K562 (cell line): ENCODE data around the gene U2SURP. TPM values are rescaled to one million over a fixed set of nuclear protein-coding genes. Genes with fewer than 3 reads are reported as not detected.

ENCODE experiments used
- ATAC-seq: fragments of 200-7000 bp; cut with Tn5 transposase; 3 replicates; pipeline ENCODE4 v1.9.1; 2020; ENCODE audit warnings: moderate library complexity
- BruUV-seq: library from RNA; stranded (reverse); fragments of 400-500 nt; replicated peaks from 2 replicates; lab custom pipeline; 2021; lab: Mats Ljungman, UMichigan
- CTCF ChIA-PET: fragments of 300-600 bp; formaldehyde crosslinking; extraction: SDS; loops from one replicate; lab custom pipeline; 2021; ENCODE audit warnings: low intra/inter-chr PET ratio; lab: Yijun Ruan, JAX
- POLR2A ChIA-PET: fragments of 300-600, 350-650 bp; sonication (Branson Sonifier 250); formaldehyde crosslinking; extraction: SDS; loops from one replicate; lab custom pipeline; 2021; ENCODE audit warnings: antibody characterized with exemption, inconsistent platforms; lab: Yijun Ruan, JAX
- DNase-seq, 4 experiments: peaks; one replicate each; pipeline versions ENCODE4 v3.0.0 to v3.0.0-alpha.2; 2011 to 2018; ENCODE audit warnings: low spot score in 3 of 4, mixed read lengths in 3 of 4; ENCODE audit errors: extremely low read depth in 1 of 4
- FAIRE-seq: peaks from 2 replicates; lab custom pipeline; 2011; peaks lifted over from hg19 to GRCh38; lab: Jason Lieb, UNC
- H2AFZ ChIP-seq: 2 replicates; pipeline ENCODE4 v1.6.0; 2011; ENCODE audit warnings: low read depth, low read length, control low read depth, inconsistent platforms
- H3K27ac ChIP-seq: fragments of 200-600 bp; 3 replicates; pipeline ENCODE4 v1.8.0; 2011; ENCODE audit warnings: low read depth, mild to moderate bottlenecking, control low read depth, inconsistent platforms, low read length, moderate library complexity, mixed read lengths; ENCODE audit errors: extremely low read depth
- H3K27me3 ChIP-seq, 2 experiments: fragments of 300-600 bp in 1 of 2; 2 replicates in 1 of 2; 3 replicates in 1 of 2; pipeline versions ENCODE4 v1.6.0 to v1.8.0; 2011; ENCODE audit warnings: inconsistent platforms in 2 of 2, low read length in 2 of 2, mild to moderate bottlenecking in 1 of 2, mixed read lengths in 1 of 2, moderate library complexity in 1 of 2; ENCODE audit not compliant: control insufficient read depth in 2 of 2, insufficient read depth in 2 of 2
- H3K36me3 ChIP-seq: fragments of 300-600 bp; 3 replicates; pipeline ENCODE4 v1.8.0; 2011; ENCODE audit warnings: mild to moderate bottlenecking, low read length, inconsistent platforms; ENCODE audit not compliant: control insufficient read depth, insufficient read depth
- H3K4me1 ChIP-seq, 2 experiments: fragments of 200-600 bp in 1 of 2; replicated peaks in 1 of 2; 2 replicates in 1 of 2; 3 replicates in 1 of 2; pipeline versions ENCODE4 v1.5.1 to v1.8.0; 2011; ENCODE audit warnings: inconsistent platforms in 2 of 2, low read length in 2 of 2, mild to moderate bottlenecking in 1 of 2, mixed read lengths in 1 of 2, moderate library complexity in 1 of 2; ENCODE audit not compliant: control insufficient read depth in 2 of 2, insufficient read depth in 2 of 2
- H3K4me2 ChIP-seq: 2 replicates; pipeline ENCODE4 v1.6.1; 2011; ENCODE audit warnings: low read length, control low read depth, inconsistent platforms, mixed read lengths; ENCODE audit not compliant: insufficient read depth
- H3K4me3 ChIP-seq: fragments of 200-600 bp; sonication (generic), shearing (Covaris generic); 2 replicates; pipeline ENCODE4 v1.5.1; 2016; ENCODE audit warnings: control low read depth, inconsistent platforms
- H3K79me2 ChIP-seq: fragments of 200-600 bp; 3 replicates; pipeline ENCODE4 v1.8.0; 2011; ENCODE audit warnings: low read length, inconsistent platforms; ENCODE audit not compliant: control insufficient read depth, insufficient read depth
- H3K9ac ChIP-seq, 2 experiments: 2 replicates each; pipeline versions ENCODE4 v1.6.0 to v1.6.1; 2011; ENCODE audit warnings: low read depth in 2 of 2, low read length in 2 of 2, control low read depth in 1 of 2, inconsistent platforms in 1 of 2, mild to moderate bottlenecking in 1 of 2, mixed read lengths in 1 of 2; ENCODE audit not compliant: insufficient read depth in 1 of 2
- H3K9me1 ChIP-seq: one replicate; pipeline ENCODE4 v1.6.0; 2011; ENCODE audit warnings: inconsistent platforms, mild to moderate bottlenecking, low read length, moderate library complexity; ENCODE audit not compliant: control insufficient read depth, insufficient read depth
- H3K9me3 ChIP-seq: replicated peaks from 2 replicates; pipeline ENCODE4 v1.5.1; 2011; ENCODE audit warnings: low read depth, low read length, inconsistent platforms; ENCODE audit not compliant: control insufficient read depth, insufficient read depth
- H4K20me1 ChIP-seq: replicated peaks from 2 replicates; pipeline ENCODE4 v1.6.1; 2011; ENCODE audit warnings: low read length, inconsistent platforms, mixed read lengths; ENCODE audit not compliant: control insufficient read depth, insufficient read depth
- ARHGAP35 ChIP-seq: fragments of 450-650 bp; IDR thresholded peaks from 2 replicates; pipeline ENCODE4 v1.6.1; 2018; ENCODE audit not compliant: partially characterized antibody
- JUND ChIP-seq, 2 experiments: IDR thresholded peaks; 2 replicates in 1 of 2; 3 replicates in 1 of 2; pipeline ENCODE4 v1.6.1; 2011; ENCODE audit warnings: borderline replicate concordance in 2 of 2, low read depth in 2 of 2, low read length in 2 of 2, improper control_type of control experiment in 1 of 2, missing biosample characterization in 1 of 2, missing genetic modification characterization in 1 of 2, missing genetic modification reagents in 1 of 2
- MEF2A ChIP-seq: IDR thresholded peaks from 2 replicates; pipeline ENCODE4 v1.6.1; 2011; ENCODE audit warnings: low read depth, mild to moderate bottlenecking, low read length, moderate library complexity; ENCODE audit not compliant: control insufficient read depth
- NR1H2 ChIP-seq: sonication (generic); formaldehyde crosslinking; IDR thresholded peaks from 2 replicates; pipeline ENCODE4 v1.4.0; 2020; ENCODE audit warnings: mild to moderate bottlenecking, missing genetic modification reagents
- PPARD ChIP-seq: fragments of 250-450 bp; sonication (Bioruptor Pico); IDR thresholded peaks from 2 replicates; pipeline ENCODE4 v1.8.0; 2022; ENCODE audit warnings: inconsistent platforms, mild to moderate bottlenecking, moderate library complexity
- SFPQ ChIP-seq: fragments of 200-400 bp; formaldehyde crosslinking; IDR thresholded peaks from 2 replicates; pipeline ENCODE4 v1.6.1; 2017; ENCODE audit warnings: mild to moderate bottlenecking, low read depth, low read length, moderate library complexity
- SMC3 ChIP-seq: conservative IDR thresholded peaks from 2 replicates; pipeline ENCODE4 v1.6.1; 2011; ENCODE audit warnings: low read depth, low read length, improper control_type of control experiment; ENCODE audit not compliant: insufficient read depth
- THAP12 ChIP-seq: fragments of 250-450 bp; sonication (Bioruptor Pico); IDR thresholded peaks from 2 replicates; pipeline ENCODE4 v1.9.0; 2021; ENCODE audit warnings: mild to moderate bottlenecking, inconsistent platforms
- ZNF24 ChIP-seq: fragments of 450-650 bp; IDR thresholded peaks from 2 replicates; pipeline ENCODE4 v1.6.1; 2016
- ZNF395 ChIP-seq: fragments of 200-800 bp; sonication (Bioruptor generic); IDR thresholded peaks from 2 replicates; pipeline ENCODE4 v1.6.1; 2017; ENCODE audit warnings: missing genetic modification characterization, missing compliant biosample characterization
- WGBS: fragments of 100-300 bp; shearing (Covaris generic); methylation state at CpG from one replicate; pipeline ENCODE4 v1.1.6; 2016; ENCODE audit warnings: low coverage, mixed read lengths; ENCODE audit not compliant: insufficient coverage; ENCODE audit errors: missing lambda C conversion rate; 5-methylcytosine and 5-hydroxymethylcytosine counted together
- in situ Hi-C: fragments of 300-500 bp; cut with MboI; formaldehyde crosslinking; loops from 4 replicates; pipeline ENCODE4 v1.15.0; 2018; ENCODE audit warnings: inconsistent platforms, mixed read lengths
- intact Hi-C: fragments of 100-400 bp; cut with micrococcal nuclease; formaldehyde crosslinking; loops from 2 replicates; pipeline ENCODE4 v1.14.2; 2022
- polyA plus RNA-seq, 8 experiments: library from polyadenylated mRNA; depleted of rRNA in 4 of 8; stranded (reverse) in 5 of 8; unstranded in 3 of 8; fragments of >200 nt; fragmentation: Nextera tagmentation in 2 of 8; fragmentation: Illumina TruSeq in 1 of 8; extraction: Ambion mirVana in 2 of 8; extraction: Trizol in 1 of 8; gene quantifications; 2 replicates each; pipeline versions ENCODE4 v1.2.1 to v1.2.3, GENCODE V29; 2011 to 2014; ENCODE audit warnings: inconsistent platforms in 1 of 8, missing spikeins in 1 of 8
- total RNA-seq, 7 experiments: library from RNA; depleted of rRNA in 6 of 7; stranded (reverse); fragments of >200 nt in 6 of 7; fragmentation: Illumina TruSeq in 2 of 7; extraction: Trizol in 2 of 7; gene quantifications; 2 replicates each; pipeline versions ENCODE4 v1.2.1 to v1.2.3, GENCODE V29; 2011 to 2021; ENCODE audit warnings: low replicate concordance in 1 of 7

Gene U2SURP
- total and polyA plus RNA-seq, 9 of the 15 experiments (the other 6 are each of a cell fraction or from before 2014, with no cell fraction given): 128 to 322 (median 191) TPM

GRCh38 chr3:142987080-142987700 lies 14.2 kb upstream of the U2SURP start (continued):
- no peak for TF ChIP-seq THAP12 (CRISPR knock-in tag)
- no peak for TF ChIP-seq ARHGAP35
- TF ChIP-seq SMC3: peak; percentile 64

GRCh38 chr3:142987707-142988106 lies 13.7 kb upstream of the U2SURP start:
- BruUV-seq: no TSS peak
- ATAC-seq: peak; percentile 45; the same call in 2 of the 3 replicates
- H3K36me3 ChIP-seq: no peaks in the 10 kb centered on the region
- H3K4me1 ChIP-seq: peaks cover 0 to 15% of the 10 kb centered on the region in 2 experiments; a peak in 3 of 5 replicates
- H4K20me1 ChIP-seq: no peaks in the 10 kb centered on the region
- H3K79me2 ChIP-seq: no peaks in the 10 kb centered on the region
- no peak overlapping the region for H3K4me2 ChIP-seq
- H3K27me3 ChIP-seq: no peaks in the 10 kb centered on the region
- POLR2A ChIA-PET: no interaction called here
- peak overlapping the region; percentile 88 for H2AFZ ChIP-seq
- CTCF ChIA-PET: interaction anchor here (0.8 to 2.2 kb wide), 4 partner anchors 59 to 401 kb away, joined by 3 to 12 read pairs (median 9); no protein-coding TSS in a partner anchor
- intact Hi-C loops: loop anchor here (1.0 kb wide), 2 partner anchors 58 to 159 kb away; no protein-coding TSS in a partner anchor
- in situ Hi-C loops: no loop called here
- WGBS: 39% methylated on average over 7 of the region's 7 CpGs
- no peaks in the 10 kb centered on the region for H3K9me3 ChIP-seq
- no peak for DNase-seq
- peak; percentile 32 for FAIRE-seq
- no peak overlapping the region for H3K4me3 ChIP-seq
- no peaks in the 10 kb centered on the region for H3K9me1 ChIP-seq
- H3K9ac ChIP-seq: peak overlapping the region in 1 of 2 experiments; percentile 81; a peak in 1 of 4 replicates
- H3K27ac ChIP-seq: peak overlapping the region; percentile 24; the same call in 2 of the 3 replicates
- TF ChIP-seq JUND (IDR thresholded peaks at IDR 0.05; ENCODE audit: borderline replicate concordance, low read depth, low read length) (no peak), JUND (tag; IDR thresholded peaks at IDR 0.05; ENCODE audit: borderline replicate concordance, low read depth, low read length) (no peak), ZNF395 (CRISPR knock-in tag) (no peak), ZNF24 (no peak), MEF2A (no peak), NR1H2 (CRISPR knock-in tag) (no peak), SFPQ (no peak), PPARD (CRISPR knock-in tag) (no peak)
